Measurements from ENCODE around the gene HABP4.
A peak's percentile ranks its signal among the peaks of the same experiment; 100 is the strongest.

HABP4 gene

GRCh38 chr9:96522366-96522765 lies 72.4 kb downstream of the HABP4 start:
- TF ChIP-seq POLR2AphosphoS5 (IDR thresholded peaks at IDR 0.05; ENCODE audit: low read depth) (no peak), SPI1 (IDR thresholded peaks at IDR 0.05; ENCODE audit: borderline replicate concordance, low read depth) (peak; percentile 80), GABPA (IDR thresholded peaks at IDR 0.05; ENCODE audit: low read depth) (no peak), CTCF (IDR thresholded peaks at IDR 0.05; ENCODE audit: insufficient read depth, low read length) (no peak)
- TF ChIP-seq, protein P1, sequence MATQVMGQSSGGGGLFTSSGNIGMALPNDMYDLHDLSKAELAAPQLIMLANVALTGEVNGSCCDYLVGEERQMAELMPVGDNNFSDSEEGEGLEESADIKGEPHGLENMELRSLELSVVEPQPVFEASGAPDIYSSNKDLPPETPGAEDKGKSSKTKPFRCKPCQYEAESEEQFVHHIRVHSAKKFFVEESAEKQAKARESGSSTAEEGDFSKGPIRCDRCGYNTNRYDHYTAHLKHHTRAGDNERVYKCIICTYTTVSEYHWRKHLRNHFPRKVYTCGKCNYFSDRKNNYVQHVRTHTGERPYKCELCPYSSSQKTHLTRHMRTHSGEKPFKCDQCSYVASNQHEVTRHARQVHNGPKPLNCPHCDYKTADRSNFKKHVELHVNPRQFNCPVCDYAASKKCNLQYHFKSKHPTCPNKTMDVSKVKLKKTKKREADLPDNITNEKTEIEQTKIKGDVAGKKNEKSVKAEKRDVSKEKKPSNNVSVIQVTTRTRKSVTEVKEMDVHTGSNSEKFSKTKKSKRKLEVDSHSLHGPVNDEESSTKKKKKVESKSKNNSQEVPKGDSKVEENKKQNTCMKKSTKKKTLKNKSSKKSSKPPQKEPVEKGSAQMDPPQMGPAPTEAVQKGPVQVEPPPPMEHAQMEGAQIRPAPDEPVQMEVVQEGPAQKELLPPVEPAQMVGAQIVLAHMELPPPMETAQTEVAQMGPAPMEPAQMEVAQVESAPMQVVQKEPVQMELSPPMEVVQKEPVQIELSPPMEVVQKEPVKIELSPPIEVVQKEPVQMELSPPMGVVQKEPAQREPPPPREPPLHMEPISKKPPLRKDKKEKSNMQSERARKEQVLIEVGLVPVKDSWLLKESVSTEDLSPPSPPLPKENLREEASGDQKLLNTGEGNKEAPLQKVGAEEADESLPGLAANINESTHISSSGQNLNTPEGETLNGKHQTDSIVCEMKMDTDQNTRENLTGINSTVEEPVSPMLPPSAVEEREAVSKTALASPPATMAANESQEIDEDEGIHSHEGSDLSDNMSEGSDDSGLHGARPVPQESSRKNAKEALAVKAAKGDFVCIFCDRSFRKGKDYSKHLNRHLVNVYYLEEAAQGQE (IDR thresholded peaks at IDR 0.05; ENCODE audit: insufficient replicate concordance, low read depth): no peak
- Histone ChIP-seq H3K27me3 (ENCODE audit: insufficient read depth, poor library complexity, severe bottlenecking) (no peaks in the 10 kb centered on the region), H3K27ac (replicated peaks) (no peak overlapping the region), H3K4me3 (replicated peaks; ENCODE audit: insufficient read depth, low read length) (no peak overlapping the region)
- peak; percentile 35 to 77 for DNase-seq (ENCODE audit: low read depth in 1 of 2, low spot score in 1 of 2)

DNA sequence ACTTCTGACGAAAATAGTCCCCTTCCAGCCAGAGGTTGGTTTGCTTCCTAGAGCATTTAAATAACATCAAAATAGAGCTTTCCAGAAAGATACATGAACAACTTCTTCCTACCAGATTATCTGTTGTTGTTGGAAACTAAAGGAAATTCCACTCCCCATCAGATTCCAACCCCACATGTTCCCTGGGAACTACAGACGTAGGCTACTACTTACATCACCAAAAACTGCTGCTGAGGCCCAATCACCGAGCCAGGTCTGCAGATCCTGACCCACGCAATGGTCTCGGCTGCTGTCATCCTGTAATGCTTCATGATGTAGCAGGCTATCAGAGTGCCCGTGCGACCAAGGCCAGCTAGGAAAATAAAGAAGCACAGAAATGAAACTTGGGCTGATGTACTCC lies 73.4 kb downstream of the HABP4 start:
- TF ChIP-seq CTCF (IDR thresholded peaks at IDR 0.05; ENCODE audit: insufficient read depth, low read length): no peak
- TF ChIP-seq, protein P1 (IDR thresholded peaks at IDR 0.05; ENCODE audit: insufficient replicate concordance, low read depth): no peak
- no peak for TF ChIP-seq POLR2AphosphoS5 (IDR thresholded peaks at IDR 0.05; ENCODE audit: low read depth)
- TF ChIP-seq GABPA (IDR thresholded peaks at IDR 0.05; ENCODE audit: low read depth): no peak
- no peaks in the 10 kb centered on the region for H3K27me3 ChIP-seq (ENCODE audit: insufficient read depth, poor library complexity, severe bottlenecking)

GRCh38 chr9:96524045-96524444 lies 74.1 kb downstream of the HABP4 start:
- Histone ChIP-seq H3K4me3 (replicated peaks; ENCODE audit: insufficient read depth, low read length) (no peak overlapping the region), H3K27me3 (ENCODE audit: insufficient read depth, poor library complexity, severe bottlenecking) (no peaks in the 10 kb centered on the region), H3K27ac (replicated peaks) (no peak overlapping the region)
- no peak for DNase-seq (ENCODE audit: low read depth in 1 of 2, low spot score in 1 of 2)
- TF ChIP-seq POLR2AphosphoS5 (IDR thresholded peaks at IDR 0.05; ENCODE audit: low read depth): no peak
- no peak for TF ChIP-seq GABPA (IDR thresholded peaks at IDR 0.05; ENCODE audit: low read depth)
- no peak for TF ChIP-seq CTCF (IDR thresholded peaks at IDR 0.05; ENCODE audit: insufficient read depth, low read length)
- no peak for TF ChIP-seq SPI1 (IDR thresholded peaks at IDR 0.05; ENCODE audit: borderline replicate concordance, low read depth)
- TF ChIP-seq, protein P1 (IDR thresholded peaks at IDR 0.05; ENCODE audit: insufficient replicate concordance, low read depth): no peak

More for the DNA sequence above, 73.4 kb downstream of the HABP4 start:
- Histone ChIP-seq H3K4me3 (replicated peaks; ENCODE audit: insufficient read depth, low read length) (no peak overlapping the region), H3K27ac (replicated peaks) (no peak overlapping the region)
- DNase-seq (ENCODE audit: low read depth in 1 of 2, low spot score in 1 of 2): no peak
